ENCODE data around the gene HDAC9. TPM values are rescaled to one million over a fixed set of nuclear protein-coding genes. Genes with fewer than 3 reads are reported as not detected.

HDAC9 gene
- total RNA-seq, 1 experiment from 2014 or later: 7.7 TPM

GRCh38 chr7:18786796-18787195, 291.2 kb downstream of the HDAC9 start:
- H4K5ac ChIP-seq (ENCODE audit: insufficient read length, low read depth, low read length): no peak overlapping the region
- H3K9me3 ChIP-seq (ENCODE audit: control insufficient read depth, low read depth, low read length): no peaks in the 10 kb centered on the region
- no peak overlapping the region for H3K14ac ChIP-seq (ENCODE audit: insufficient read depth, low read length)
- H2AK5ac ChIP-seq (ENCODE audit: insufficient read length, low read length): no peak overlapping the region
- H2BK120ac ChIP-seq (ENCODE audit: low read depth, low read length, poor library complexity, severe bottlenecking): no peak overlapping the region
- no peak for DNase-seq
- no peak overlapping the region for H2BK5ac ChIP-seq (ENCODE audit: insufficient read length, low read length)
- no peak overlapping the region for H3K23ac ChIP-seq (ENCODE audit: insufficient read length, low read depth, low read length)
- no peaks in the 10 kb centered on the region for H3K4me1 ChIP-seq (ENCODE audit: insufficient read depth, low read length)
- H2BK15ac ChIP-seq (ENCODE audit: low read depth, low read length): no peak overlapping the region
- no peaks in the 10 kb centered on the region for H3K23me2 ChIP-seq (ENCODE audit: insufficient read length, low read depth, low read length, poor library complexity, severe bottlenecking)
- no peak overlapping the region for H3K9ac ChIP-seq (ENCODE audit: extremely low read depth, insufficient read length, low read length)
- no peak overlapping the region for H3K4me2 ChIP-seq (ENCODE audit: insufficient read depth, insufficient read length, low read length)
- no peak overlapping the region for H4K91ac ChIP-seq (ENCODE audit: insufficient read length, low read depth, low read length)
- H3K27ac ChIP-seq (ENCODE audit: insufficient read length, low read depth, low read length): no peak overlapping the region
- H3K18ac ChIP-seq (ENCODE audit: insufficient read length, low read depth, low read length): no peak overlapping the region
- no peaks in the 10 kb centered on the region for H3K27me3 ChIP-seq (ENCODE audit: insufficient read depth, low read length)
- H3K79me1 ChIP-seq (ENCODE audit: insufficient read depth, low read depth, low read length, poor library complexity, severe bottlenecking): no peaks in the 10 kb centered on the region
- Mint-ChIP-seq H3K4me3 (no peak overlapping the region), H3K27ac (no peak overlapping the region), H3K9me3 (no peaks in the 10 kb centered on the region), H3K4me1 (no peaks in the 10 kb centered on the region), H3K27me3 (ENCODE audit: low read depth) (no peaks in the 10 kb centered on the region), H3K36me3 (ENCODE audit: insufficient read depth in 1 of 3, low read depth in 3 of 3) (no peaks in the 10 kb centered on the region)
- WGBS (ENCODE audit: extremely low coverage, insufficient read length, low lambda C conversion rate): no CpG with 5 or more reads among the region's 2 CpGs
- no peak overlapping the region for H2BK20ac ChIP-seq (ENCODE audit: low read depth, low read length, poor library complexity, severe bottlenecking)
- no peak overlapping the region for H2BK12ac ChIP-seq (ENCODE audit: insufficient read length, low read depth, low read length)
- no peaks in the 10 kb centered on the region for H3K79me2 ChIP-seq (ENCODE audit: insufficient read depth, low read length)
- H4K8ac ChIP-seq (replicated peaks; ENCODE audit: insufficient read length, low read depth, low read length): no peak overlapping the region
- no peak overlapping the region for H3K56ac ChIP-seq (ENCODE audit: insufficient read length, low read depth, low read length)
- H4K20me1 ChIP-seq (ENCODE audit: control insufficient read depth, insufficient read depth, insufficient read length): no peaks in the 10 kb centered on the region
- TF ChIP-seq CTCF (conservative IDR thresholded peaks at IDR 0.05): no peak
- no peak overlapping the region for H3T11ph ChIP-seq (ENCODE audit: low read length)
- H2AFZ ChIP-seq (ENCODE audit: low read length): no peak overlapping the region
- no peak overlapping the region for H3K4ac ChIP-seq (ENCODE audit: low read depth, low read length)

All from H9 (cell line).